Measurements from ENCODE around the gene UNG. TPM values are rescaled to one million over a fixed set of nuclear protein-coding genes. Genes with fewer than 3 reads are reported as not detected.

Gene UNG
- total RNA-seq, 1 experiment from 2014 or later, result 74.4 TPM

DNA sequence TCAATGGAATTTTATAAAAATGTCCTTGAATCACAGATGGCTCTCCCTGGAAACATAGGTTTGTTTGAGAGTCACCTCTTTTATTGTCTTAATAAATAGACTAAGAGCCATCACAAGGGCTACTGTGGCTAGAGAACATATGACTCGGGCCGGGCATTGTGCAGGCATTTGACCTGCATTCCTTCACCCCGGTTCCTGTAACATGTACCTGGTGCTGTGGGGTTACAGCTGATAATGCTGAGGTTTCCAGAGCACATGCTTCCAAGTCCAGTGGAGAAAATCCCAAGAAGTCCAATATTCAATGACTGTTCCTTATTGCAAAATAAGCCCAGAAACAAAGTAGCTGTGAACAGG lies 18.0 kb downstream of the UNG start:
- intact Hi-C loops (cut with micrococcal nuclease; ENCODE audit: unreplicated experiment) (loop anchor here (10.0 kb wide), 1 partner anchor 139 kb away; no protein-coding TSS in a partner anchor), in situ Hi-C loops (cut with HindIII; ENCODE audit: low pct_unique_long_range_greater_than_20kb, low sequenced_read_pairs) (no loop called here)
- no peak overlapping the region for H3K27ac ChIP-seq (ENCODE audit: low read length)
- TF ChIP-seq, protein P1, sequence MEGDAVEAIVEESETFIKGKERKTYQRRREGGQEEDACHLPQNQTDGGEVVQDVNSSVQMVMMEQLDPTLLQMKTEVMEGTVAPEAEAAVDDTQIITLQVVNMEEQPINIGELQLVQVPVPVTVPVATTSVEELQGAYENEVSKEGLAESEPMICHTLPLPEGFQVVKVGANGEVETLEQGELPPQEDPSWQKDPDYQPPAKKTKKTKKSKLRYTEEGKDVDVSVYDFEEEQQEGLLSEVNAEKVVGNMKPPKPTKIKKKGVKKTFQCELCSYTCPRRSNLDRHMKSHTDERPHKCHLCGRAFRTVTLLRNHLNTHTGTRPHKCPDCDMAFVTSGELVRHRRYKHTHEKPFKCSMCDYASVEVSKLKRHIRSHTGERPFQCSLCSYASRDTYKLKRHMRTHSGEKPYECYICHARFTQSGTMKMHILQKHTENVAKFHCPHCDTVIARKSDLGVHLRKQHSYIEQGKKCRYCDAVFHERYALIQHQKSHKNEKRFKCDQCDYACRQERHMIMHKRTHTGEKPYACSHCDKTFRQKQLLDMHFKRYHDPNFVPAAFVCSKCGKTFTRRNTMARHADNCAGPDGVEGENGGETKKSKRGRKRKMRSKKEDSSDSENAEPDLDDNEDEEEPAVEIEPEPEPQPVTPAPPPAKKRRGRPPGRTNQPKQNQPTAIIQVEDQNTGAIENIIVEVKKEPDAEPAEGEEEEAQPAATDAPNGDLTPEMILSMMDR (IDR thresholded peaks at IDR 0.05), result no peak
- TF ChIP-seq, protein P2, sequence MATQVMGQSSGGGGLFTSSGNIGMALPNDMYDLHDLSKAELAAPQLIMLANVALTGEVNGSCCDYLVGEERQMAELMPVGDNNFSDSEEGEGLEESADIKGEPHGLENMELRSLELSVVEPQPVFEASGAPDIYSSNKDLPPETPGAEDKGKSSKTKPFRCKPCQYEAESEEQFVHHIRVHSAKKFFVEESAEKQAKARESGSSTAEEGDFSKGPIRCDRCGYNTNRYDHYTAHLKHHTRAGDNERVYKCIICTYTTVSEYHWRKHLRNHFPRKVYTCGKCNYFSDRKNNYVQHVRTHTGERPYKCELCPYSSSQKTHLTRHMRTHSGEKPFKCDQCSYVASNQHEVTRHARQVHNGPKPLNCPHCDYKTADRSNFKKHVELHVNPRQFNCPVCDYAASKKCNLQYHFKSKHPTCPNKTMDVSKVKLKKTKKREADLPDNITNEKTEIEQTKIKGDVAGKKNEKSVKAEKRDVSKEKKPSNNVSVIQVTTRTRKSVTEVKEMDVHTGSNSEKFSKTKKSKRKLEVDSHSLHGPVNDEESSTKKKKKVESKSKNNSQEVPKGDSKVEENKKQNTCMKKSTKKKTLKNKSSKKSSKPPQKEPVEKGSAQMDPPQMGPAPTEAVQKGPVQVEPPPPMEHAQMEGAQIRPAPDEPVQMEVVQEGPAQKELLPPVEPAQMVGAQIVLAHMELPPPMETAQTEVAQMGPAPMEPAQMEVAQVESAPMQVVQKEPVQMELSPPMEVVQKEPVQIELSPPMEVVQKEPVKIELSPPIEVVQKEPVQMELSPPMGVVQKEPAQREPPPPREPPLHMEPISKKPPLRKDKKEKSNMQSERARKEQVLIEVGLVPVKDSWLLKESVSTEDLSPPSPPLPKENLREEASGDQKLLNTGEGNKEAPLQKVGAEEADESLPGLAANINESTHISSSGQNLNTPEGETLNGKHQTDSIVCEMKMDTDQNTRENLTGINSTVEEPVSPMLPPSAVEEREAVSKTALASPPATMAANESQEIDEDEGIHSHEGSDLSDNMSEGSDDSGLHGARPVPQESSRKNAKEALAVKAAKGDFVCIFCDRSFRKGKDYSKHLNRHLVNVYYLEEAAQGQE (IDR thresholded peaks at IDR 0.05; ENCODE audit: insufficient read depth in 1 of 2, low read depth in 2 of 2, low read length in 1 of 2), result no peak
- H3K27me3 ChIP-seq (ENCODE audit: control insufficient read depth, insufficient read depth, low read length), result no peaks in the 10 kb centered on the region
- no peak for DNase-seq (ENCODE audit: low read depth, low spot score)
- no TSS peak for BruUV-seq (replicated peaks)
- no peaks in the 10 kb centered on the region for H3K36me3 ChIP-seq (ENCODE audit: control insufficient read depth, insufficient read depth, low read length)
- ChIA-PET CTCF (no interaction called here), POLR2A (no interaction called here)
- H3K4me1 ChIP-seq (ENCODE audit: control insufficient read depth, insufficient read depth, low read length), result peaks cover 14% of the 10 kb centered on the region
- no peaks in the 10 kb centered on the region for H3K9me3 ChIP-seq (ENCODE audit: control insufficient read depth, insufficient read depth, low read depth, low read length)
- no peak overlapping the region for H3K4me3 ChIP-seq (ENCODE audit: low read depth in 2 of 2, low read length in 2 of 2)
- no peak for ATAC-seq

DNA sequence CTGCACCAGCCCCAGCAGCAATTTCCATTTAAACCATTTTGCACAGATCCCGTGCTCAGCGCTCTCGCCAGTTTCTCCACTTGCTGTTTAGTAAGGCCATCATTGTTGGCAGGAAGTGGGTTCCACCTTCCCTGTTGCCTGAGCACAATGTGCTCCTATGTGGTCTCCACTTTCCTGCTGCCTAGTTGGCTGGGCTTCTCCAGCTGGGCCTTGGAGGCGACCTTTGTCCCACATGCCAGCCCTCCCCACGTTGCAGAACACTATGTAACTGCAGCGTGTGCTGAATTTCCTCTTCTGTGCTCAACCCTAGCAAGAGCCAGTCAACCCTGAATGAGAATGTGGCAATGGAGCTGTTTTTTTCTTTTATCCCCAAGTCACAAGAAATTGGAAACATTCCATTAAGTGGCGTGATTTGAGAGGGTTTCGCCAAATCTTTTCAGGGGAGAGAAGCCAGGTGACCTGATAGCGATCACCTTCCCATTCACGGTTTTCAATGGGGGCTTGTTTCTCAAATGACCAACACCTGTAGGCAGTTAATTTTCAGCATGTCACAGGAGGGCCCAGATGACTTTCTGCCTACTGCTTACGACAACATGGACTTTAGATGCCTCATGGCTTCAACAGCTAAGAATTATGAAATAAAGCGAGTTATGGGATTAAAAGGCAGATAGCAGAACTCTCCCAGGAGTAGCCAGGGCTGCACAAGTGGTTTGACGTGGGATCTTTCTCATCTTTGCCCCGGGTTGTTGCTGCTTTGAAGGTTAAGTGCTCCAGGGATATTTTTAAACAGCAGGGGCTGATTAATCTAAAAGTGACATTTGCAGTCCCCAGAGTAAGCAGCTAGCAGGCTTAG lies 18.6 kb downstream of the UNG start, which contains the start of gene ACACB:
Gene ACACB, plus strand, starts transcription at position 830 of the 853 bp plus-strand sequence. CDS start 22,819 bp downstream, outside the sequence.
- Histone ChIP-seq H3K36me3 (ENCODE audit: control insufficient read depth, insufficient read depth, low read length) (no peaks in the 10 kb centered on the region), H3K9me3 (ENCODE audit: control insufficient read depth, insufficient read depth, low read depth, low read length) (no peaks in the 10 kb centered on the region), H3K4me3 (ENCODE audit: low read depth in 2 of 2, low read length in 2 of 2) (no peak within 1 kb of the TSS), H3K27ac (ENCODE audit: low read length) (no peak within 1 kb of the TSS), H3K4me1 (ENCODE audit: control insufficient read depth, insufficient read depth, low read length) (peaks cover 10% of the 10 kb centered on the region; the same call in 1 of the 2 replicates), H3K27me3 (ENCODE audit: control insufficient read depth, insufficient read depth, low read length) (no peaks in the 10 kb centered on the region)
- CTCF ChIA-PET, result no interaction called here
- POLR2A ChIA-PET, result no interaction called here
- no peak for DNase-seq (ENCODE audit: low read depth, low spot score)
- no TSS peak for BruUV-seq (replicated peaks)
- no peak for ATAC-seq
- in situ Hi-C loops (cut with HindIII; ENCODE audit: low pct_unique_long_range_greater_than_20kb, low sequenced_read_pairs), result no loop called here
- intact Hi-C loops (cut with micrococcal nuclease; ENCODE audit: unreplicated experiment), result loop anchor here (10.0 kb wide), 1 partner anchor 139 kb away; no protein-coding TSS in a partner anchor
- TF ChIP-seq SIN3A (IDR thresholded peaks at IDR 0.05; ENCODE audit: borderline replicate concordance, insufficient read depth, low read depth, low read length) (no peak), TCF7L2 (IDR thresholded peaks at IDR 0.05; ENCODE audit: low read depth, low read length) (no peak), POLR2AphosphoS5 (IDR thresholded peaks at IDR 0.05; ENCODE audit: low read depth, low read length) (no peak)
- TF ChIP-seq, protein P1 (IDR thresholded peaks at IDR 0.05), result no peak
- TF ChIP-seq, protein P2 (IDR thresholded peaks at IDR 0.05; ENCODE audit: insufficient read depth in 1 of 2, low read depth in 2 of 2, low read length in 1 of 2), result no peak
